CD14-positive monocyte (primary cell): ENCODE measurements around the gene SPAG16. TPM values are rescaled to one million over a fixed set of nuclear protein-coding genes. Genes with fewer than 3 reads are reported as not detected.

Experiments used
- DNase-seq, 3 donors: peaks; one replicate each; pipeline ENCODE4 v3.0.0-alpha.2; 2011 to 2022
- H2AFZ ChIP-seq: 2 replicates; pipeline ENCODE4 v1.6.0; 2012; ENCODE audit warnings: mild to moderate bottlenecking, low read depth, low read length, inconsistent platforms; ENCODE audit not compliant: insufficient read depth, poor library complexity, severe bottlenecking
- H3K27ac ChIP-seq, 2 donors: 1 replicate in 1 of 2; 2 replicates in 1 of 2; pipeline ENCODE4 v1.5.1; 2012 to 2013; ENCODE audit warnings: low read length in 2 of 2, control low read depth in 1 of 2, inconsistent platforms in 1 of 2, low read depth in 1 of 2, mild to moderate bottlenecking in 1 of 2
- H3K27me3 ChIP-seq, 2 donors: one replicate each; pipeline versions ENCODE4 v1.6.0 to v1.6.1; 2011 to 2013; ENCODE audit warnings: low read length in 2 of 2; ENCODE audit not compliant: control insufficient read depth in 2 of 2, insufficient read depth in 2 of 2
- H3K36me3 ChIP-seq, 2 donors: replicated peaks in 1 of 2; 1 replicate in 1 of 2; 2 replicates in 1 of 2; pipeline versions ENCODE4 v1.5.1 to v1.6.1; 2012 to 2013; ENCODE audit warnings: low read length in 2 of 2, control low read depth in 1 of 2, inconsistent platforms in 1 of 2, mild to moderate bottlenecking in 1 of 2; ENCODE audit not compliant: insufficient read depth in 2 of 2, control insufficient read depth in 1 of 2
- H3K4me1 ChIP-seq, 2 donors: 1 replicate in 1 of 2; 2 replicates in 1 of 2; pipeline versions ENCODE4 v1.5.1 to v1.6.1; 2012 to 2013; ENCODE audit warnings: low read length in 2 of 2, control low read depth in 1 of 2, inconsistent platforms in 1 of 2, mild to moderate bottlenecking in 1 of 2, moderate library complexity in 1 of 2; ENCODE audit not compliant: insufficient read depth in 2 of 2, control insufficient read depth in 1 of 2
- H3K4me2 ChIP-seq: replicated peaks from 2 replicates; pipeline ENCODE3; 2012; ENCODE audit warnings: low read length, moderate library complexity, mild to moderate bottlenecking; ENCODE audit not compliant: poor library complexity, severe bottlenecking; ENCODE audit errors: extremely low read depth
- H3K4me3 ChIP-seq, 3 experiments: fragments of 200-600 bp in 1 of 3; sonication (generic) in 1 of 3; replicated peaks in 1 of 3; 1 replicate in 2 of 3; 2 replicates in 1 of 3; pipeline ENCODE4 v1.5.1; 2011 to 2013; ENCODE audit warnings: low read length in 3 of 3, mild to moderate bottlenecking in 3 of 3, control low read depth in 2 of 3, low read depth in 2 of 3, inconsistent platforms in 1 of 3, moderate library complexity in 1 of 3
- H3K79me2 ChIP-seq: 2 replicates; pipeline ENCODE4 v1.6.0; 2012; ENCODE audit warnings: mild to moderate bottlenecking, control low read depth, inconsistent platforms, low read length, moderate library complexity; ENCODE audit not compliant: insufficient read depth
- H3K9ac ChIP-seq: 2 replicates; pipeline ENCODE4 v1.6.0; 2017; ENCODE audit warnings: low read length, mild to moderate bottlenecking; ENCODE audit not compliant: insufficient read depth, poor library complexity, severe bottlenecking
- H3K9me3 ChIP-seq, 2 donors: replicated peaks in 1 of 2; 1 replicate in 1 of 2; 2 replicates in 1 of 2; pipeline versions ENCODE4 v1.5.1 to v1.6.1; 2012 to 2013; ENCODE audit warnings: low read length in 2 of 2, control low read depth in 1 of 2; ENCODE audit not compliant: control insufficient read depth in 1 of 2, insufficient read depth in 1 of 2
- H4K20me1 ChIP-seq: 2 replicates; pipeline ENCODE4 v1.6.0; 2012; ENCODE audit warnings: mild to moderate bottlenecking, low read length, control low read depth, moderate library complexity; ENCODE audit not compliant: insufficient read depth
- H3K27ac Mint-ChIP-seq, 7 donors: one replicate each; pipeline ENCODE4 v1.8.0; 2020; ENCODE audit warnings: mild to moderate bottlenecking in 7 of 7, mixed read lengths in 7 of 7, moderate library complexity in 6 of 7, inconsistent platforms in 2 of 7
- H3K27me3 Mint-ChIP-seq, 3 donors: one replicate each; pipeline ENCODE4 v1.8.0; 2021 to 2022; ENCODE audit warnings: low read depth in 3 of 3, mild to moderate bottlenecking in 3 of 3, mixed read lengths in 3 of 3, moderate library complexity in 3 of 3, inconsistent platforms in 1 of 3
- H3K36me3 Mint-ChIP-seq, 2 donors: one replicate each; pipeline ENCODE4 v1.8.0; 2020; ENCODE audit warnings: mixed read lengths in 2 of 2, inconsistent platforms in 1 of 2, mild to moderate bottlenecking in 1 of 2
- H3K4me1 Mint-ChIP-seq: one replicate; pipeline ENCODE4 v1.8.0; 2020; ENCODE audit warnings: mild to moderate bottlenecking, mixed read lengths
- H3K4me3 Mint-ChIP-seq, 2 donors: one replicate each; pipeline ENCODE4 v1.8.0; 2020; ENCODE audit warnings: mild to moderate bottlenecking in 2 of 2, mixed read lengths in 2 of 2, moderate library complexity in 1 of 2
- H3K9me3 Mint-ChIP-seq, 7 donors: one replicate each; pipeline ENCODE4 v1.8.0; 2020 to 2022; ENCODE audit warnings: mixed read lengths in 7 of 7, mild to moderate bottlenecking in 6 of 7, moderate library complexity in 6 of 7, inconsistent platforms in 2 of 7
- CTCF ChIP-seq: fragments of 200-600 bp; IDR thresholded peaks from one replicate; pipeline ENCODE4 v1.8.0; 2022; ENCODE audit warnings: antibody characterized with exemption, mild to moderate bottlenecking
- WGBS: methylation state at CpG from one replicate; pipeline ENCODE4 v1.1.5; 2013; ENCODE audit warnings: missing lambda C conversion rate; ENCODE audit not compliant: insufficient coverage; 5-methylcytosine and 5-hydroxymethylcytosine counted together
- intact Hi-C, 2 donors: fragments of 100-400 bp; cut with micrococcal nuclease; formaldehyde crosslinking; loops; one replicate each; pipeline versions ENCODE4 v1.15.0 to v1.15.1; 2023
- polyA plus RNA-seq, 3 donors: library from polyadenylated mRNA; depleted of rRNA in 1 of 3; unstranded in 2 of 3; stranded (reverse) in 1 of 3; fragments of 300-500 nt in 2 of 3; fragments of >200 nt in 1 of 3; fragmentation: Illumina TruSeq in 2 of 3; gene quantifications; 1 replicate in 2 of 3; 2 replicates in 1 of 3; pipeline ENCODE4 v1.2.3, GENCODE V29; 2012 to 2021

SPAG16 gene
- polyA plus RNA-seq, 3 donors: 0.12 to 0.30 TPM; not detected in 1

- H3K9me3 ChIP-seq: no peaks in the 10 kb centered on the region
- H3K4me3 Mint-ChIP-seq: no peak overlapping the region
- no peaks in the 10 kb centered on the region for H3K36me3 Mint-ChIP-seq
- no peak overlapping the region for H3K4me3 ChIP-seq
- H3K9me3 Mint-ChIP-seq: peaks cover 0 to 2% (median 0%) of the 10 kb centered on the region in 7 donors
- H3K27me3 ChIP-seq: no peaks in the 10 kb centered on the region
- H3K4me2 ChIP-seq: no peak overlapping the region
- intact Hi-C loops: no loop called here
- H4K20me1 ChIP-seq: no peaks in the 10 kb centered on the region
- no peaks in the 10 kb centered on the region for H3K79me2 ChIP-seq
- H3K4me1 ChIP-seq: no peaks in the 10 kb centered on the region
- no peaks in the 10 kb centered on the region for H3K36me3 ChIP-seq
- DNase-seq: no peak
- no peak overlapping the region for H3K27ac Mint-ChIP-seq
- no peak for TF ChIP-seq CTCF
- H2AFZ ChIP-seq: no peak overlapping the region
- H3K27ac ChIP-seq: no peak overlapping the region
- H3K4me1 Mint-ChIP-seq: no peaks in the 10 kb centered on the region
- no CpG with 5 or more reads among the region's 1 CpG for whole genome bisulfite sequencing
- peaks cover 0 to 2% (median 0%) of the 10 kb centered on the region in 3 donors for H3K27me3 Mint-ChIP-seq
- no peak overlapping the region for H3K9ac ChIP-seq
Measured at GRCh38 chr2:213766062-213766461, 481.8 kb downstream of the SPAG16 start.

DNA sequence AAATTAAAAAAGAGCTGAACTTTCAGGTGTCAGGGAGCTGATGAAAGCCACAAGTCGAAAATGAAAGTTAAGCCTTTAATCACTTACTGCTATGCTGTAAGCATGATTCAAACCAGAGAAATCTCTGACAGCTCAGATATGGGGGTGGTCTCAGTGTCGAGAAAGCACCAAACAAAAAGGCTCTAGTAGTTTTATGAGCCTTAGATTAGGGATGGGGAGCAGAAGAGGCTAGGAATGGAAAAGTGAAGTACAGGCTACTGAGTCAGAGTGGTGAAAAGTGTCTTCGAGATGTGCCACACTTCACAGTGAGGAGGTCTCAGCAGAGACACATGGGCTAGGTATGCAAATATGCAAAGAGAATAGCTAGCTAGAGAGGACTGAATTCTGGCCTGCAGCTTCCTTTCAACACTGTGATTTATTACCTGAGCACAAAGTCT, 482.2 kb downstream of the SPAG16 start:
- H3K9me3 Mint-ChIP-seq: peaks cover 0 to 2% (median 0%) of the 10 kb centered on the region in 7 donors

More for the DNA sequence above, 482.2 kb downstream of the SPAG16 start:
- Histone ChIP-seq H3K36me3 (no peaks in the 10 kb centered on the region), H3K9ac (no peak overlapping the region), H2AFZ (no peak overlapping the region), H3K4me1 (no peaks in the 10 kb centered on the region), H3K9me3 (no peaks in the 10 kb centered on the region), H3K4me2 (no peak overlapping the region), H3K27ac (no peak overlapping the region), H3K79me2 (no peaks in the 10 kb centered on the region), H3K27me3 (no peaks in the 10 kb centered on the region), H4K20me1 (no peaks in the 10 kb centered on the region), H3K4me3 (no peak overlapping the region)
- 64% methylated on average over 1 of the region's 3 CpGs for WGBS
- DNase-seq: no peak
- H3K27me3 Mint-ChIP-seq: peaks cover 0 to 2% (median 0%) of the 10 kb centered on the region in 3 donors
- no peaks in the 10 kb centered on the region for H3K4me1 Mint-ChIP-seq
- no peaks in the 10 kb centered on the region for H3K36me3 Mint-ChIP-seq
- no peak for TF ChIP-seq CTCF
- H3K4me3 Mint-ChIP-seq: no peak overlapping the region
- intact Hi-C loops: no loop called here
- H3K27ac Mint-ChIP-seq: no peak overlapping the region
